H1 (cell line): Measurements from ENCODE around the gene NT5C3B. TPM values are rescaled to one million over a fixed set of nuclear protein-coding genes. Genes with fewer than 3 reads are reported as not detected.
A peak's percentile ranks its signal among the peaks of the same experiment; 100 is the strongest.

Experiments used
- BRCA1 ChIP-seq: IDR thresholded peaks from 2 replicates; pipeline ENCODE4 v1.6.1; 2012; ENCODE audit warnings: low read depth, low read length, improper control_type of control experiment
- CBX5 ChIP-seq: fragments of 300-800, 300-1000 bp; sonication (generic); IDR thresholded peaks from 2 replicates; pipeline ENCODE4 v1.7.1; 2016; ENCODE audit warnings: antibody characterized with exemption, low read length, low read depth
- CBX8 ChIP-seq: fragments of 300-800, 300-1000 bp; sonication (generic); IDR thresholded peaks from 2 replicates; pipeline ENCODE4 v1.7.1; 2016; ENCODE audit warnings: low read depth, low read length, borderline replicate concordance
- CHD1 ChIP-seq: IDR thresholded peaks from 2 replicates; pipeline ENCODE4 v1.6.1; 2012; ENCODE audit warnings: low read depth, low read length, improper control_type of control experiment
- CTCF ChIP-seq, 3 experiments: IDR thresholded peaks; 1 replicate in 2 of 3; 2 replicates in 1 of 3; pipeline versions ENCODE4 v1.5.1 to v1.6.1; 2011; ENCODE audit warnings: low read length in 3 of 3, mild to moderate bottlenecking in 3 of 3, inconsistent platforms in 2 of 3, low read depth in 1 of 3, moderate library complexity in 1 of 3; ENCODE audit not compliant: insufficient read depth in 1 of 3; ENCODE audit errors: control extremely low read depth in 1 of 3
- E2F6 ChIP-seq: IDR thresholded peaks from 2 replicates; pipeline ENCODE4 v1.6.1; 2012; ENCODE audit warnings: inconsistent platforms
- FOSL1 ChIP-seq: IDR thresholded peaks from 2 replicates; pipeline ENCODE4 v1.6.1; 2011; ENCODE audit warnings: mild to moderate bottlenecking, low read depth, low read length, moderate library complexity; ENCODE audit not compliant: insufficient read depth
- GABPA ChIP-seq: IDR thresholded peaks from 2 replicates; pipeline ENCODE4 v1.6.1; 2011; ENCODE audit warnings: mild to moderate bottlenecking, low read length, moderate library complexity, borderline replicate concordance; ENCODE audit not compliant: insufficient read depth
- JUN ChIP-seq: IDR thresholded peaks from 2 replicates; pipeline ENCODE4 v1.6.1; 2011; ENCODE audit warnings: low read depth, mild to moderate bottlenecking, improper control_type of control experiment, low read length
- JUND ChIP-seq: IDR thresholded peaks from 2 replicates; pipeline ENCODE4 v1.6.1; 2011; ENCODE audit warnings: mild to moderate bottlenecking, improper control_type of control experiment, low read length
- KDM1A ChIP-seq: fragments of 200-600, 300-600 bp; sonication (generic); IDR thresholded peaks from 2 replicates; pipeline ENCODE4 v1.7.1; 2016; ENCODE audit warnings: mild to moderate bottlenecking, low read length, borderline replicate concordance
- NANOG ChIP-seq: IDR thresholded peaks from 2 replicates; pipeline ENCODE4 v1.6.1; 2011; ENCODE audit warnings: low read length, low read depth, mild to moderate bottlenecking, inconsistent platforms; ENCODE audit not compliant: insufficient read depth, poor library complexity, severe bottlenecking
- NRF1 ChIP-seq: IDR thresholded peaks from 2 replicates; pipeline ENCODE4 v1.6.1; 2011; ENCODE audit warnings: mild to moderate bottlenecking, low read depth, low read length, improper control_type of control experiment
- POLR2A ChIP-seq, 2 experiments: IDR thresholded peaks; 1 replicate in 1 of 2; 2 replicates in 1 of 2; pipeline ENCODE4 v1.6.1; 2011; ENCODE audit warnings: low read depth in 2 of 2, low read length in 2 of 2, mild to moderate bottlenecking in 2 of 2; ENCODE audit errors: control extremely low read depth in 1 of 2
- POLR2AphosphoS5 ChIP-seq: IDR thresholded peaks from 2 replicates; pipeline ENCODE4 v1.6.1; 2011; ENCODE audit warnings: low read depth, low read length
- SAP30 ChIP-seq: fragments of 300-600 bp; sonication (generic); IDR thresholded peaks from 2 replicates; pipeline ENCODE4 v1.7.1; 2012; ENCODE audit warnings: low read length, moderate library complexity, mild to moderate bottlenecking, inconsistent platforms; ENCODE audit not compliant: insufficient read depth, insufficient replicate concordance
- SP2 ChIP-seq: IDR thresholded peaks from 2 replicates; pipeline ENCODE4 v1.6.1; 2012; ENCODE audit warnings: mild to moderate bottlenecking, low read length, inconsistent platforms
- SUZ12 ChIP-seq: fragments of 200-600 bp; sonication (generic); IDR thresholded peaks from 2 replicates; pipeline ENCODE4 v1.6.1; 2012; ENCODE audit warnings: mild to moderate bottlenecking, inconsistent platforms, low read length, moderate library complexity, mixed read lengths
- TAF7 ChIP-seq: optimal IDR thresholded peaks from 2 replicates; pipeline ENCODE3; 2011; ENCODE audit warnings: low read depth, mild to moderate bottlenecking, inconsistent platforms, low read length, moderate library complexity, borderline replicate concordance
- TBP ChIP-seq: IDR thresholded peaks from 2 replicates; pipeline ENCODE4 v1.6.1; 2011; ENCODE audit warnings: low read depth, low read length, improper control_type of control experiment
- TCF12 ChIP-seq: IDR thresholded peaks from 2 replicates; pipeline ENCODE4 v1.6.1; 2011; ENCODE audit warnings: low read depth, mild to moderate bottlenecking, low read length
- TEAD4 ChIP-seq: IDR thresholded peaks from 2 replicates; pipeline ENCODE4 v1.6.1; 2012; ENCODE audit warnings: low read depth, low read length, inconsistent platforms, mixed read lengths
- polyA plus RNA-seq, 7 experiments: library from polyadenylated mRNA; depleted of rRNA in 3 of 7; stranded (reverse) in 5 of 7; unstranded in 2 of 7; fragments of >200 nt in 5 of 7; fragments of 200-250 nt in 2 of 7; gene quantifications; 1 replicate in 5 of 7; 2 replicates in 1 of 7; 4 replicates in 1 of 7; pipeline versions ENCODE4 v1.2.1 to v1.2.3, GENCODE V29; 2011 to 2013; ENCODE audit warnings: missing spikeins in 2 of 7, mixed read lengths in 2 of 7
- total RNA-seq: library from RNA; stranded (reverse); fragmentation: NEBNext Ultra II Directional; extraction: Animal tissue kit (Norgen Biotek cat#: 25700); gene quantifications from 2 replicates; pipeline ENCODE4 v1.2.1, GENCODE V29; 2021

Gene NT5C3B
- total and polyA plus RNA-seq, 2 of the 8 experiments (the other 6 are each of a cell fraction or from before 2014, with no cell fraction given), result 68.7 to 94.5 TPM

GRCh38 chr17:41800601-41801373 lies 35.2 kb downstream of the NT5C3B start (continued):
- TF ChIP-seq CTCF (IDR thresholded peaks at IDR 0.05; ENCODE audit: control extremely low read depth in 1 of 3, insufficient read depth in 1 of 3, low read depth in 1 of 3, low read length in 3 of 3) (no peak), POLR2AphosphoS5 (0 out of 2 replicates have a peak, but pooled peaks have one; percentile 14), JUN (no peak), BRCA1 (no peak), CBX5 (no peak), FOSL1 (no peak), TBP (no peak), CBX8 (no peak), GABPA (no peak), E2F6 (no peak), TAF7 (no peak), SP2 (no peak), KDM1A (no peak), CHD1 (no peak), TEAD4 (no peak), NRF1 (no peak), SAP30 (peak; percentile 47), POLR2A (IDR thresholded peaks at IDR 0.05; ENCODE audit: control extremely low read depth in 1 of 2, low read depth in 2 of 2, low read length in 2 of 2) (peak in 1 of 2 experiments; percentile 39; a peak in 2 of 3 replicates), NANOG (no peak), TCF12 (peak; percentile 85), SUZ12 (no peak), JUND (peak; percentile 64)
